Fibroblast of lung (primary cell): Measurements from ENCODE around the gene ISG20. TPM values are rescaled to one million over a fixed set of nuclear protein-coding genes. Genes with fewer than 3 reads are reported as not detected.

Source experiments
- DNase-seq, 2 donors: peaks; one replicate each; pipeline versions ENCODE4 v3.0.0 to v3.0.0-alpha.2; 2010; ENCODE audit warnings: low read depth in 2 of 2
- H2AFZ ChIP-seq: 2 replicates; pipeline ENCODE4 v1.5.1; 2012; ENCODE audit warnings: low read length, control low read depth, inconsistent platforms
- H3K27ac ChIP-seq: 2 replicates; pipeline ENCODE4 v1.5.1; 2011; ENCODE audit warnings: low read length, control low read depth; ENCODE audit not compliant: insufficient read depth
- H3K27me3 ChIP-seq: 2 replicates; pipeline ENCODE4 v1.5.1; 2011; ENCODE audit warnings: mild to moderate bottlenecking, low read length; ENCODE audit not compliant: control insufficient read depth, insufficient read depth
- H3K36me3 ChIP-seq: 2 replicates; pipeline ENCODE4 v1.5.1; 2011; ENCODE audit warnings: low read length; ENCODE audit not compliant: control insufficient read depth, insufficient read depth
- H3K4me1 ChIP-seq: 2 replicates; pipeline ENCODE4 v1.5.1; 2011; ENCODE audit warnings: low read length; ENCODE audit not compliant: control insufficient read depth, insufficient read depth; ENCODE audit errors: extremely low read depth
- H3K4me2 ChIP-seq: 2 replicates; pipeline ENCODE4 v1.5.1; 2011; ENCODE audit warnings: low read length, control low read depth; ENCODE audit not compliant: insufficient read depth; ENCODE audit errors: extremely low read depth
- H3K4me3 ChIP-seq, 4 experiments: fragments of 200-600 bp in 1 of 4; sonication (generic) in 1 of 4; replicated peaks in 1 of 4; 2 replicates each; pipeline ENCODE4 v1.5.1; 2011 to 2016; ENCODE audit warnings: low read length in 4 of 4, low read depth in 3 of 4, mild to moderate bottlenecking in 3 of 4, control low read depth in 2 of 4, inconsistent platforms in 1 of 4, mixed read lengths in 1 of 4; ENCODE audit not compliant: insufficient read depth in 1 of 4; ENCODE audit errors: control extremely low read depth in 1 of 4
- H3K79me2 ChIP-seq: 2 replicates; pipeline ENCODE4 v1.5.1; 2012; ENCODE audit warnings: mild to moderate bottlenecking, low read length, inconsistent platforms; ENCODE audit not compliant: control insufficient read depth, insufficient read depth
- H3K9ac ChIP-seq: 2 replicates; pipeline ENCODE4 v1.5.1; 2011; ENCODE audit warnings: mild to moderate bottlenecking, low read length, control low read depth; ENCODE audit not compliant: insufficient read depth
- H3K9me3 ChIP-seq: 2 replicates; pipeline ENCODE4 v1.5.1; 2012; ENCODE audit warnings: low read depth, low read length; ENCODE audit not compliant: control insufficient read depth, insufficient read depth
- H4K20me1 ChIP-seq: 2 replicates; pipeline ENCODE4 v1.5.1; 2011; ENCODE audit warnings: low read length; ENCODE audit not compliant: control insufficient read depth, insufficient read depth; ENCODE audit errors: extremely low read depth
- EZH2 ChIP-seq: IDR thresholded peaks from 2 replicates; pipeline ENCODE4 v1.5.1; 2012; ENCODE audit warnings: low read length, control low read depth, mild to moderate bottlenecking; ENCODE audit errors: missing control alignments
- polyA plus RNA-seq, 2 donors: library from polyadenylated mRNA; depleted of rRNA in 1 of 2; stranded (reverse) in 1 of 2; unstranded in 1 of 2; fragments of >200 nt; gene quantifications; 2 replicates each; pipeline ENCODE4 v1.2.1, GENCODE V29; 2011 to 2012; ENCODE audit warnings: missing spikeins in 1 of 2
- total RNA-seq: library from RNA; depleted of rRNA; stranded (reverse); fragments of >200 nt; gene quantifications from 2 replicates; pipeline ENCODE4 v1.2.1, GENCODE V29; 2014
- TF ChIP-seq, protein P1 (sequence below), 2 donors: IDR thresholded peaks in 1 of 2; conservative IDR thresholded peaks in 1 of 2; 1 replicate in 1 of 2; 2 replicates in 1 of 2; pipeline ENCODE4 v1.5.1; 2011 to 2012; ENCODE audit warnings: low read length in 2 of 2, control low read depth in 1 of 2, inconsistent platforms in 1 of 2, low read depth in 1 of 2, mild to moderate bottlenecking in 1 of 2

Gene ISG20
- total and polyA plus RNA-seq, 2 donors (not counting 1 experiment from before 2014, with no cell fraction given), result 2.2 to 3.0 TPM

DNA sequence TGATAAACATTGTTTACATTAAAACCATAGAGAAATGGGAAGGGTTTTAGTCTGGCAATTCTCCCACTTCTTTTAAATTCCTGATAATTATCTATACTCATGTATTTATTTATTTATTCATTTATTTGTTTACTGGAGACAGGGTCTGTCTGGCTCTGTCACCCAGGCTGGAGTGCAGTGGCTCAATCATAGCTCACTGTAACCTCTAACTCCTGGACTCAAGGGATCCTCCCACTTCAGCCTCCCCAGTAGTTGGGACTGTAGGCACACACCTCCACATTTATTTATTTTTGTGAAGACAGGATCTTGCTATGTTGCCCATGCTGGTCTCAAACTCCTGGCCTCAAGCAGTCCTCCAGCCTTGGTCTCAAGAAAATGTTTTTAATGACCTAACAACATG lies 20.1 kb upstream of the ISG20 start:
- Histone ChIP-seq H3K36me3 (peaks cover 2% of the 10 kb centered on the region), H3K4me2 (no peak overlapping the region), H3K4me1 (peaks cover 9% of the 10 kb centered on the region), H3K9me3 (no peaks in the 10 kb centered on the region), H3K4me3 (no peak overlapping the region), H3K79me2 (peaks cover 25% of the 10 kb centered on the region), H3K27me3 (no peaks in the 10 kb centered on the region), H3K9ac (no peak overlapping the region), H3K27ac (no peak overlapping the region), H2AFZ (no peak overlapping the region), H4K20me1 (no peaks in the 10 kb centered on the region)
- no peak for DNase-seq
- TF ChIP-seq, protein P1, sequence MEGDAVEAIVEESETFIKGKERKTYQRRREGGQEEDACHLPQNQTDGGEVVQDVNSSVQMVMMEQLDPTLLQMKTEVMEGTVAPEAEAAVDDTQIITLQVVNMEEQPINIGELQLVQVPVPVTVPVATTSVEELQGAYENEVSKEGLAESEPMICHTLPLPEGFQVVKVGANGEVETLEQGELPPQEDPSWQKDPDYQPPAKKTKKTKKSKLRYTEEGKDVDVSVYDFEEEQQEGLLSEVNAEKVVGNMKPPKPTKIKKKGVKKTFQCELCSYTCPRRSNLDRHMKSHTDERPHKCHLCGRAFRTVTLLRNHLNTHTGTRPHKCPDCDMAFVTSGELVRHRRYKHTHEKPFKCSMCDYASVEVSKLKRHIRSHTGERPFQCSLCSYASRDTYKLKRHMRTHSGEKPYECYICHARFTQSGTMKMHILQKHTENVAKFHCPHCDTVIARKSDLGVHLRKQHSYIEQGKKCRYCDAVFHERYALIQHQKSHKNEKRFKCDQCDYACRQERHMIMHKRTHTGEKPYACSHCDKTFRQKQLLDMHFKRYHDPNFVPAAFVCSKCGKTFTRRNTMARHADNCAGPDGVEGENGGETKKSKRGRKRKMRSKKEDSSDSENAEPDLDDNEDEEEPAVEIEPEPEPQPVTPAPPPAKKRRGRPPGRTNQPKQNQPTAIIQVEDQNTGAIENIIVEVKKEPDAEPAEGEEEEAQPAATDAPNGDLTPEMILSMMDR (conservative IDR thresholded peaks at IDR 0.05 in 1 of 2, IDR thresholded peaks at IDR 0.05 in 1 of 2; ENCODE audit: low read depth in 1 of 2, low read length in 2 of 2), result no peak
- TF ChIP-seq EZH2, result no peak

DNA sequence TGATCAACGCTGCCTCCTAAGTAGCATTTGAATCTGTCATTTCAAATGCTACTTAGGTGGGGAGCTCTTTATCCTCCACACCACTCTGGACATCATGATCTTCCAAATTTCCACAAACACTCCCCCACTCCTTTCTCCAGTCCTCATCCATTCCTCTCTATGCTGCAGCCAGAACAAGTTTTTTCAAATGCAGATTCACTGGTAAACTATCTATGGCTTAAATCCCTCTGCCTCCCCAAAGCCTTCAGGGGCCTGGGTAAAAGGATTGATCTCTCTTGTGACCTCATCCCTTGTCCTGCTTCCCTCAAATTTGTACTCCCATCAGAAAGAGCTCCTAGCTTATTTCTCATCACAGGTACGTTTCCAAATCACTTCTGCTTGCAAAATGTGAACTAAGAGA lies 19.0 kb upstream of the ISG20 start:
- Histone ChIP-seq H3K27ac (no peak overlapping the region), H3K9ac (no peak overlapping the region), H3K9me3 (no peaks in the 10 kb centered on the region), H3K79me2 (peaks cover 36% of the 10 kb centered on the region), H2AFZ (no peak overlapping the region), H3K27me3 (no peaks in the 10 kb centered on the region), H3K4me3 (no peak overlapping the region), H3K4me2 (no peak overlapping the region), H3K36me3 (peaks cover 2% of the 10 kb centered on the region), H4K20me1 (no peaks in the 10 kb centered on the region), H3K4me1 (peaks cover 15% of the 10 kb centered on the region)
- no peak for DNase-seq
- no peak for TF ChIP-seq EZH2
- TF ChIP-seq, protein P1 (conservative IDR thresholded peaks at IDR 0.05 in 1 of 2, IDR thresholded peaks at IDR 0.05 in 1 of 2; ENCODE audit: low read depth in 1 of 2, low read length in 2 of 2), result no peak

DNA sequence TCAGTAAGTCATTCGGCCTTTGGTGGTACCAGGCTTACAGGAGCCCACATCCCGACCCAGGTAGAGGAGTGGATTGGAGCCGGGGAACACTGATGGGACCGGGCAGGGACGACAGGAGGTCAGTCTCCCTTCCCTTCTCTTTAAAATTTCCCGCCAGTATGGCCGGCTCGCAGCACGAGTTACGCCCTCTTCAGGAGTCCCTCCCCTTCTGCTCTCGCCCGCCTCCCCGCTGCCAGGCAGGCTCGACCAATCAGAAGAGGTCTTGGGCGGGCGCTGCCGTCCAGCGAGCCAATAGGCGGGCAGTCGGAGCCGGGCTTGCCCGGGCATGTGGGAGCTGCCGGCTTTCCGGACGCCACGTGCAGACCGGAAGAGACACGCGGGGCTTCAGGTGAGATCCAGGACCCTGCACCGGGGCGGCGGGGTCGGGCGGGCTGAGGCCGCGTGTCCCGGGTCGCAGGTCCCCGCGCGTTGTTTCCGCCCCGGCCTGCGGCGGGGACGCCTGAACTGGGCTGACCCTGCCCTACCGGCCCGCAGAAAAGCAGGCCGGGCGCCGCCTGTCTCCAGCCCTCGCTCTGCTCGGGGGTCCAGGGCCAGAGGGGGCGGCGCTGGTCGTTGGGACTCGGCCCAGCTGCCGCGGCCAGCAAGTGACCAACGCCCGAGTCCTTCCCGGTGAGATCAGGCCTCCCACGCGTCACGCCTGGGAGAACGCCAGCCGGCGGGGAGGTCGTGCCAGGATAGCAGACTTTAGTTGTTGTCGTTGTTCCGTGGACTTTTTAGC lies 17.6 kb upstream of the ISG20 start, which contains the start of gene AEN:
AEN (plus strand) TSS at position 346 of the 778 bp plus-strand sequence. CDS start 4,870 bp downstream, outside the sequence.
- H3K9me3 ChIP-seq, result no peaks in the 10 kb centered on the region
- peaks cover 17% of the 10 kb centered on the region for H3K4me1 ChIP-seq
- H4K20me1 ChIP-seq, result no peaks in the 10 kb centered on the region
- TF ChIP-seq, protein P1 (conservative IDR thresholded peaks at IDR 0.05 in 1 of 2, IDR thresholded peaks at IDR 0.05 in 1 of 2; ENCODE audit: low read depth in 1 of 2, low read length in 2 of 2), result no peak
- TF ChIP-seq EZH2, result no peak
- peak within 1 kb of the TSS; percentile 83 to 90 (median 87) for H3K4me3 ChIP-seq
- H3K4me2 ChIP-seq, result peak within 1 kb of the TSS; percentile 96
- peak within 1 kb of the TSS; percentile 9 for H2AFZ ChIP-seq
- H3K36me3 ChIP-seq, result peaks cover 3% of the 10 kb centered on the region
- peaks cover 50% of the 10 kb centered on the region for H3K79me2 ChIP-seq
- H3K27me3 ChIP-seq, result no peaks in the 10 kb centered on the region
- H3K27ac ChIP-seq, result peak within 1 kb of the TSS; percentile 97
- peak within 1 kb of the TSS; percentile 99 for H3K9ac ChIP-seq
- peak; percentile 95 for DNase-seq
